GM21367 (cell line): ENCODE results near the gene SORCS1.
"Not testable (repeated sequence)": the region's sequence is repeated elsewhere in the genome, so short reads cannot be mapped to it uniquely, and the experiment has no call there.

Source experiments
- ATAC-seq: cut with Tn5 transposase; IDR thresholded peaks from one replicate; pipeline ENCODE4 v1.9.1; 2021; ENCODE audit not compliant: unreplicated experiment

SORCS1 gene

DNA sequence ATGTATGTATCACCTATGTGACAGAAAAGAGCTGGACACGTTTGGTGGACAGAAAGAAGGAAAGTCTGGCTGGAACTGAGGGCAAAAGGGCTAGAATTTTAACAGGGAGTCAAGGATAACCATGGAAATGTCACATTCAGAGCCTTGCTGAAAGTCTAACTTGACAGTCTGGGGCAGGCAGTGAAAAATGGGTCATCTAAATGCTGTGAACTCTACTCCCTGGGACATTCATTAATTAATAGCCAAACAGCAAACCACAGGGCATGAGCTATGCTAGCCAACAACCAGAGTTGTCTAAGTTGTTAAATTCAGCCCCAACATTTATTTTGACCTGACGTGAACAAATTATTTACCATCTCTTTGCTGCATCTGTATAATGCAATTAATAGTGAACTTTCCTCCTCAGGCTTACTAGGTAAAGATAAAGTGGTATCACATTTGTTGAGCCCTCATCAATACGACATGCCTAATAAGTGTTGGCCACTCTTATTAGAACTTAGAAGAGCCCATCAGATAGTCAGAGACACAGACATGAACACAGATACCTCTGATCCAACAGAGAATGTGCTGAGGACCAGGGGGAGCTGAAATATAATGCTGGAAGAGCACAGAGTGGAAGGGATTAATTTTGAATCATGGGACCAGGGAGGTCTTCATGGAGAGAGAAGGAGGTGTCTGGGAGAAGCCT is 109.9 kb downstream of the SORCS1 start:
- no peak for ATAC-seq

DNA sequence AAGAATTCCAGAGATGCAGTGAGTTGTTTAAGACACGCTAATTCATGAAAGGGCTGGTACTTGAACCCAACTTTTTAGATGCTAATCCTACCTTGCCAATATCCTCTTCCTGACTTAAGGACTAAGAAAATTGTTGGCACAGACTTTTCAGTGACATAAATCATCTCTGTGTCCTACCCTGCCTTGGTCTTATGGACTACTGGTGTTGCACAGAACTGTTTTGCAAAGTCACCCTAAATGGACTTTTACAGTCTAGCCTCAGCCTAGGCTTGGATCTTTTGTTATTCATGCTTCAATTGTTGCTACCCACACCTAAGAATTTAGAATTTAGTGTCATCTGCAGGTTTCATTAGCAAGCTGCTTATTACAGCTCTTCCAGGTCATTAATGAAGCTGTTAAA is 112.7 kb downstream of the SORCS1 start:
- no peak for ATAC-seq

DNA sequence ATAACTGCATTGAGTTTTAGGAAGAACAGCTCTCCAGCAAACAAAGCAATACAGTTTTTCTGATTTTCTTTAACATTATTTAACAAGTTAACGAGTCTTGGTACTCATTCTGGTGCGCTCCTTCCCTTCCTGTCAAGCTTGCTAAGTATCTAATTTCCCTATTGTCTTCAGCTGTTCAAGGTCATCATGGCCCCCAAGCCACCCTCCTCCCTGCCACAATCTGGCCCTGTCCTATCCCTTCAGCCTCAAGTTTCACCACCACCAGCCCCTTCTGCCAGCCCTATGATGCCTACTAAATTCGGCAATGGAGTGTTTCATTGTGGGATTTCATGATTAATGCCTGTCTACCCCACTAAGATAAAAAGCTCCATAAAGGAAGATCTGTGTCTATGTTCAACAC is 121.0 kb downstream of the SORCS1 start:
- no peak for ATAC-seq

DNA sequence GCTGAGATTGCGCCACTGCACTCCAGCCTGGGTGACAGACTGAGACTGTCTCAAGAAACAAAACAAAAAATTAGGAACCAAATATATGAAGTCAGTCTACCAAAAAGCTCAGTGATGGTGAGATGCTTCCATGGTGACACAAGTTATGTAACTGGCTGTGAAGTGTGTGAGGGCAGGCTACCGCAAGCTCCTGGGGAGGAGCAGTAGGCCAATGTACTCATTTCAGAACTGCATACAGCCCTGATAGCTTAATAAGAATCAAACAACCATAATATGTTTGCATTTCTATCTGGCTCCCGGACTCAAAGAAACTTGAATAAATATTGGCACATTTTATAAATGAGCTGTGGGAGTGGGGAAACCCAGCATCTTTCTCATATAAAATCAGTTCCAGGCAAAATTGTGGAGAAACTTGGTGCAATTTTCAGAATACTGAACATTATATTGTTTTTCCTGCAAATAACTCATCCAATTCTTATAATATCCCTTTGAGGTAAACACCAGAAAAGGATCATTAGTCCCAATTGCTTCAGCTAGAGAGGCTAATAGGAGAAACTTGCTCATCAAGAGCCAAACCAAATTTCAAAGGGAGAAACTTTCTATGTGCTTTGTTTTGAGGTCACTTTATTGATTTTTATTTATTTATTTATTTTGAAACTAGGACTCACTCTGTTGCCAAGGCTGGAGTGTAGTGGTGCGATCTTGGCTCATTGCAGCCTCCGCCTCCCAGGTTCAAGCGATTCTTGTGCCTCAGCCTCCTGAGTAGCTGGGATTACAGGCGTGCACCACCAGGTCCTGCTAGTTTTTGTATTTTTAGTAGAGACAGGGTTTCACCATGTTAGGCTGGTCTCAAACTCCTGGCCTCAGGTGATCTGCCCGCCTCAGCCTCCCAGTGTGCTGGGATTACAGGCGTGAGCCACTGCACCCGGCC is 127.0 kb downstream of the SORCS1 start:
- no peak for ATAC-seq

DNA sequence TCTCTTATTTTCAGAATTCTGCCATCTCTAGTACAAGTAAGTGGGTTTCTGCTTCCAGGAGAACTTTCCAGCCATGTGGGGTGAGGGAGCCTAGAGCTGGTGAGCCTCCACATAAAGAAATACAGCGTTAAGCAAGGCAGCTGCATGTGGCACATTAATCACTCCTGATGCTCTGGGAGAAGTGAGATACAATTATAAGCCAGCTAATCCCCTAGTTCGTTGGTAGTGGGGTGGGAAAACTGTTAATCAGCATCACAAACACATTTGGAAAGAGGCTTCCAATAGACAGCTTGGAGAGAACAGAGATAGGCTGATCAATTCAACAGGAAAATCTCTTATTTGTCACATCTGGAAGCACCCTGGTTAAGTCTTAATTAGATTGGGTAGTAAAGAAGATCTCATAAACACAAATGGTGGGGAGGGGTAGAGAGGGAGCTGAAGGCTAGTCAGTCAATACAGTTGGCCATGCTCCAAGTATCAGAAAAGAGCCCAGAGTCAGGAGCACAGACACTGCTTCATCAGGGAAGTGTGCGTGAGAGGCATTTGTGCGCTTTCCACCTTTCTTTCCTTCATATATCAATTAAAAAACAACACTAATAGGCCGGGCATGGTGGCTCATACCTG is 130.6 kb downstream of the SORCS1 start:
- no peak for ATAC-seq

DNA sequence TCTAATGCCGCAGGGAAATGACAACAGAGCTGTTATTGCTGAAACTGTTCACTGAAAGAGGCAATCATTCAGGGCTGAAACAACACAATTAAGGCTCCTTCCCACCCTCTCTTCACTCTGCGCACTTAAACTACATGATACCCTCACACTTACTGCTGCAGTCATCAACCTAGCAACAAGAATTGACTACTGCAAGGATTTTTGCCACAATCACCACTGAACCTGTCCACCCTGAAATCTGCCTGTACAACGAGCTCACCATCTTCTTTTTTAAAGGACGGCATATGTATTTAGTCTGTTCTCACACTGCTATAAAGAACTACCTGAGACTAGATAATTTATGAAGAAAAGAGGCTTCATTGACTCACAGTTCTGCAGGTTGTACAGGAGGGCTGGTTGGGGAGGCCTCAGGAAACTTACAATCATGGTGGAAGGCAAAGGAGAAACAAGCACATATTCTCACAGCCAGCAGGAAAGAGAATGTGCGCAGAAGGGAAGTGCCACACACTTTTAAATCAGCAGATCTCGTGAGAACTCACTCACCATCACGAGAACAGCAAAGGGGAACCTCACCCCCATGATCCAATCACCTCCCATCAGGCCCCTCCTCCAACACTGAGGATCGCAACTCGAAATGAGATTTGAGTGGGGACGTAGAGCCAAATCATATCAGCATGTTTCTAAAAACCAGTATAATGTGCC is 131.7 kb downstream of the SORCS1 start:
- ATAC-seq = no peak

DNA sequence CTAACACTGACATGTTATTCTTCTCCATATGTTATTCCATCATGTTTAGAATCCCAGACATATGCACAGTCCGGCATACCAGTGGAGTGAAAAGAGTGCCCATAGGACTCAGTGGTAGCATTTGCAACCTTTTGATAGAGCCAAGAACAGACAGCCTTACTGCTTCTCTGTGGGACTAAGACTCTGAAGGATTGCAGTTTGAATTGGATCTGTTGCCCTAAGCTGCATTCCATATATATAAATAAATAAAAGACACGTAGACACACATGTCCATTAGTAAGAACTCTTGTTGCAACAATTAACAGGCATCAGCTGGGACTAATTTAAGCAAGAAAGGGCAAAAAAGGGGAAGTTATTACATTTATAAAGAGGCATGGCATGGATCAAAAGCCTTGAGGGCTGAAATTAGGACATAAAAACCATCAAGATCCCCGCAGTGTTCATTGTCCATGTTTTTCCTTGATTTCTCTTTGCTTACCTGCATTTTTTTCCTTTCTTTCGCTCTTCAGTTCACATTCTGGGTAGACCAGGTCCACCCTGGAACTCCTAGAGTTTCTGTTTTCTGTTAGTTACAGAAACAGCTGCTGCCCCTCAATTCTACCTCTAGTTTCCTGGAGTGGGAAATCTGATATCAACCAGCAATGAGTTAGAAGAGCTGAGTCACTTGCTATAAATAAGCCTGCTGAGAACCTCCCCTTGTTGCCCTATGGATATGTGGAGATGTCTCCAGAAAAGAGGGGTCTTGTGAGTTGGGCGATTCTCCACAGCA is 132.4 kb downstream of the SORCS1 start:
- ATAC-seq = no peak

DNA sequence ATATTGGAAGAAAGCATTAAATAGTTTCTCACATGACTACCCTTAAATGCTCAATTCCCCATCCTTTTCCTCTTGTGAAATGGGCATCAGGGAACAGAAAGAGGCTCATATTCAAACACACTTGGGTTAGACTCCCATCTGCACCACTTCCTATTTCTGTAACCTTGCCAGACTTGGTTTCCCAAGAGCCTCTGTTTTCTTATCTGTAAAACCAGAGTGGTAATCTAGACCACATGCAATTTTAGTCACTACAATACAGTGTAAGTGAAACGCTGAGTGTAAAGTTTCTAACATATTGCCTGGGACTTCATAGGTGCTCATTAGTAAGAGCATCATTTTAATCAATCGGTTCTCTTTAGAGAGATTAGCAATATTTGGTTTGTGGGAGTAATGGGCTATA is 136.3 kb downstream of the SORCS1 start:
- ATAC-seq = no peak

DNA sequence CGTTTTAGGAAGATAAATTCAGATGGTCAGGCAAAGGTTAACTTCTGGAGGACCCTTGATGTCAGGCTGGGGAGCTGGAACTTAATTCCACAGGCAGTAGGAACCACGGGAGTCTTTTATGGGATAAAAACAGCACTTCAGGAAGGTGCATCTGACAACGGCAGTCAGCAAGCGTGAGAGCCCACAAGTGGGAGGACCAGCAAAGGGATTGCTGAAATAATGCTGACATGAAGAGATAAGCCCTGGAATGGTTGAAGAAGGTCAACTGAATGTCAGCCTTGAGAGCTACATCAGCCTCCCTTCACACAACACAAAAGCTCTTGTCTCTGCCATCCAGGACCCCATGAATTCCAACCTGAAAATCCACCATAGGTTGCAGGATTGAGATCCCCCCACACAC is 138.8 kb downstream of the SORCS1 start:
- ATAC-seq = no peak

DNA sequence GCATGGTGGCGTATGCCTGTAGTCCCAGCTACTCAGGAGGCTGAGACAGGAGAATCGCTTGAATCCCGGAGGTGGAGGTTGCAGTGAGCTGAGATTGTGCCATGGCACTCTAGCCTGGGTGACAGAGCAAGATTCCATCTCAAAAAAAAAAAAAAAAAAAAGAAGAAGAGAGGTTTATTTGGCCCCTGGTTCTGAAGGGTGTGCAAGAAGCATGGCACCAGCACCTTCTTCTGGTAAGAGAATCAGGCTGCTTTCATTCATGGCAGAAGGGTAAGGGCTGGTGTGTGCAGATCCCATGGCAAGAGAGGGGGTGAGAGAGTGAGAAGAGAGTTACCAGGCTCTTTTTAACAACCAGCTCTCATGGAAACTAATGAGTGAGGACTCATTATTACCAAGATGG is 140.5 kb downstream of the SORCS1 start:
- not testable (repeated sequence) for ATAC-seq

DNA sequence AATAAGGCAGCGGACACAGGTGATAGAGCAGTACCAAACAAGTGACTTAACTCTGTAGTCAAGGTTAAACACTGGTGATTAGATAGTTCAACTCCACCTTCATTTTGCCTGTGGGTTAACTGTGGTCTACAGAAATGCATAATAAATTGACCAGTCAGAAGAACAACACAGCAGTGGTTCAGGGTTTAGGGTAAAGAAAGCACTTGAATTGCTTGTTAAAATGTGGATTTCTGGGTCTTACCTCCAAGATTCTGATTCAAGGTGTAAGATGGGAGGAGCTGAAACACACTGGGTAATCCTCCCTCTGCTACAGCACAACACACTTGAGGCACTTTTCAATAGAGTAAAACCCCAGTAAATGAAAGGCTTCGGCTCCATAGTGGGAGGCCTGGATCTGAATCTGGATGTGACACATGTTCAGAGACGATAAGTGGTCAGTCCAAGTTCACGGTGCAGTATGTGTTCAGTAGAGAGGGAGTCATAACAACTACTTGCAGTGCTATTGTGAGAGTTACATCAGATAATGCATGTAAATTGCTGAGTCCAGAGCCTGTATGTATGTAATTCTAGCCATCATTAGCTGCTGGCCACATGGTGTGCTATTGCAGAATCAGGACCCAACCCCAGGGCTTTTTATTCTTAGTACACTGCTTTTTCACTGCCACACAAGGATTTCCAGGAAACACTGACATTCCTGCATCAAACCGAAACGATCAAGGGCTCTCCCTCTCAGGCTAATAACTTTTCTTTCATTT is 141.7 kb downstream of the SORCS1 start:
- ATAC-seq = no peak

DNA sequence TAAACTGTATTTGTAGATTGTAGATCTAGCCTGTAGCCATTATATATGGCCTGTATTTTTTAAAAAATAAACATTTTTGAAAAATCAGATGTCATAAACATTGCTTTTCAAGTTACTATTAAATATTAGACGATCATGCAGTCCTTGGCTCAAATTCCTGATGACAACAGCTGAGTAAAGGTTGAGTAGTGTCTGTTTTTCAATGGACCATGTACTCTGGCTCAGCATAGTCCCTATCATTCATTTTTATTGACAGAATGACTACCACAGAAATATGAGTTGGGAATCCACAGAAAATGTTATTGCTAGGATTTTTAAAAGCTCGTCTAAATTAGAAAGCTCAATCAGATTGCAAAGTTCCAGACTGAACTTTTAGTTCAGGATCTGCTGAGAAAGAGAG is 145.4 kb downstream of the SORCS1 start:
- ATAC-seq = no peak

DNA sequence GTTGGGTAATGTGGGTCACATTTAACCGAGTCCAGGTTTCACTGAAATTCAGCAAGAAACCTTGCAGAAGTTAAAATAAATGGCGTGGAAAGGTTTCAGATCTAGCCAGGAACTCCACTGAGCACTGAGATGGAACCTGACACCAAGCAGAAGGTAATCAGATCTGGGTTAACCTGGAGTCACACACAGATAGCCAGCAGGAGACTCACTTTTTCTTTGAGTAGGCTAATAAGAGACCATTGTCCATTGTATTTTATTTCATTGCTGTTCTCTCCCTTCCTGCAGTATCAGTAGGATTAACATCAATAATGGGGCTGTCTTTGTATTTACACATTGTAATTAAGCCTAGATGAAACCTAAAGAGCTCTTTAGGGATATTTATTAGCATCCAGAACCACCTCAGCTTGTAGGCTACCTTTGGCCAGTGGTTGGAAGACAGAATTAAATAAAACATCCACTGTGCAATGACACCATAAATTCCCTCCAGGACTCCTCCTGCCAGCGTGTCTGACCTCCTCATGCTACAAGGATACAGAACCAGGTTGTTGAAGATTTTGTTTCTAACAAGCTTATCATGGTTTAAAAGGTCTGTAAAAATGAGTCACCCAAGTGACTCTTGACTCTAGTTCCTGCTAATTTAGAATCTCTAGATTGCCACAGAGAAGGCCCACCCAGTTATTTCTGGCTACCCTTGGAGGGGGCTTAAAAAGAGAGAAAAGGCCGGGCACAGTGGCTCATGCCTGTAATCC is 151.1 kb downstream of the SORCS1 start:
- no peak for ATAC-seq

DNA sequence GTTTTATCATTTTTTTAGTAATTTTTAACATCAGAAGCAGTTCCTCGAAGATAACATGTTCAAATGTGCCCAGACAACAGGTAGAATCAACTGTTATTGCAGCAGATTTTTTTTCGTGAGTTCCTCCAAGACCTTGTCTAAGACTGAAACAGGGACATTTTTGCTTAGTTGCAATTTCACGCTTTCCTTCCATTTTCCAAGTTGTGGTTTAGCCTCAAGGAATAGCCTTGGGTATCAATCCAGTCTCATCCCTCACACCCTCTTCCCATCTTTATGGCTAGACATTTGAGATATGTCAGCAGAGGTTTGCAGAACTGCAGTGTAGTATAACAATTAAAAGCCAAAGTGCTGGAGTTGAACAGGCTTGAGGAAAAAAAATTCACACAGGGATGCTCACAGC is 152.5 kb downstream of the SORCS1 start:
- ATAC-seq = no peak

DNA sequence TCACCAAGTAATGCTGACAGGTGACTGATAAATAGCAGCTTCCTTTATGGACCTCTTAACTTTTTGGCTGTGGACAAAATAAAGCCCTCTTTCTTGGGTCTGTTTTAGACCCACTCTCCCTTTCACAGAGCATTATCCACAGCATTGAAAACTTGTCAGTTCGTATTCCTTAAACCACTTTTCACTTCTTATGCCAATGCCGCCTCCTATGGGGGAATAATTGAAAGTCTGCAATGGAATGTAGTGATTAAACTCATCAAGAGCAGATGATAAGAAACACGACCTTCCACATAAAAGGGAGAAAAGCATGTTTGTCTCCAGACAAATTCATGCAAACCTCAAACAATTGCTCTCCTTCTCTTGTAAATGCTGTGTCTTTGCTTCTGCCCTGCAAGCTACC is 153.4 kb downstream of the SORCS1 start:
- no peak for ATAC-seq

DNA sequence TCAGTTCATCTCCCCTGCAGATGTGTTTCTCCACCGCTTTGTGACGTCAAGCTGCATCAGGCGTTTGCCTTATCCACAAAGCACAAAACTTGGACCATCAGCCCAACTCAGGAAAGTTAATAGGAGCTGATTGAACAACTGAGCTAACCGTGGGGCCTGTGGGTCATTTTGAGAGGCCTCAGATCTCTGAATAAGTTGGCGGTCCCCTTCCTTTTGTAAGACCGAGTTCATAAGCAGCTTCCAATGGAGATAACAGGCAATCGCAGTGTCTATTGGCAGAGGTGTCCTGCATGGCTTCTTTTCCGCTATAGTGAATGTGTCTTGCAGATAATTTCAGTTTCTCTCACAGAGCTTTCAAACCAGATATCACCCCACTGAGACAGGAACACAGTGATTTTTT is 154.0 kb downstream of the SORCS1 start:
- ATAC-seq = no peak

DNA sequence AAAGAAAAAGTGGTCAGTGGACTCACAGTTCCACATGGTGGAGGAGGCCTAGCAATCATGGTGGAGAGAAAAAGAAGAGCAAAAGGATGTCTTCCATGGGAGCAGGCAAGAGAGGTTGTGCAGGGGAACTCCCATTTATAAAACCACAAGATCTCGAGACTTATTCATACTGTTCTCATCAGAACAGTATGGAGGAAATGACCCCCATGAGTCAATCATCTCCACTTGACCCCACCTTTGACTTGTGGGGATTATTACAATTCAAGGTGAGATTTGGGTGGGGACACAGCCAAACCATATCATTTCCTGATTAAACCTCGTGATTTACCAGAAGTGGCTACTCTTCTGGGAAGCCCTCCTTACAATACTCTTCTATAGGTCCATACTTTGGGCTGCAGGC is 160.1 kb downstream of the SORCS1 start:
- no peak for ATAC-seq

DNA sequence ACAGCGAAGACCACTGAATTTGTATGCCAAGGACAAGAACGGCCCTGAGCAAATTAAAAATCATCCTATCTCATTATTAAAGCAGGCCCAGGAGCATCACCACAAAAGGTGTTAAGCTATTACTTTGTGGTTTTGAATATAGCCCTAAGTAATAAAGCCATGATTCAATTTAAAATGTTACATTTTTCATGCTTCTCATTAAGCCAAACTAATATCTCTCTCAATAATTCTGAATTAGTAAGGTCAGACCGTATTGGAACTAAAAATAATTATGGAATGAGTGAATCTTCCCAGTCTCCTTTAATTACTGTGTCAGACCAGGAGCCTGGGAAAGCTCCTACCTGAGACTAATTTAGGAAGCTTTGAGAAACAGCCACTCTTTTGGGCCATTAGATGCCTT is 162.4 kb downstream of the SORCS1 start:
- no peak for ATAC-seq

DNA sequence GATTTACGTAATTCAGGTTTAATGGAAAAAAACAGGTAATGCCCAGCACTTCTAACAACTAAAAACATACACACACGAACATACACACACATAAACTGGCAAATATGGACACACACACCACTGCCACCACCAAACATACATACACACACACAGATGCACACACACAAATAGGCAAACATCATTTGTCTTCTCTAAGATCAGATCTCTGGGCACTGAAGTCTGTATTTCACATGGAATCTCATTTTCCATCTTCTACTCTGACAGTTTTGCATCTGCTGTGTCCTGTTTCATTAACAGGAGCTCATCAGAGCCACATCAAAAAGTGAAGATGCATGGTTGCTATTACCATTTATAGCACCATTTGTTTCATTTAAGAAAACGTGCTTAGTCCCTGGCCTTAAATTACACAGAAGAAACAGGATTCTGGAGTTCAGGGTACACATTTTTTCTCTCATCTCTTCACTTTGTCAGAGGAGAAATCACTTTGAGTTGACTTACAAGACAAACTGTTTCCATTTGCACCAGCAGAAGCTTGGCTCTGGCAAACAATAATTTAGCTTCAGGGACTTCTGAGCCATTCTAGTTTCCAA is 165.3 kb downstream of the SORCS1 start:
- ATAC-seq = no peak
